GM12878 (cell line): Measurements from ENCODE around the gene RASL11A. TPM values are rescaled to one million over a fixed set of nuclear protein-coding genes. Genes with fewer than 3 reads are reported as not detected.

Experiments
- BACH1 ChIP-seq: fragments of 450-650 bp; IDR thresholded peaks from 2 replicates; pipeline ENCODE4 v1.6.1; 2017; ENCODE audit warnings: mild to moderate bottlenecking, borderline replicate concordance
- BRCA1 ChIP-seq: IDR thresholded peaks from 2 replicates; pipeline ENCODE4 v1.6.1; 2011; ENCODE audit warnings: low read depth, low read length, improper control_type of control experiment
- ETV6 ChIP-seq, 2 experiments: fragments of 450-650 bp in 1 of 2; IDR thresholded peaks in 1 of 2; conservative IDR thresholded peaks in 1 of 2; 2 replicates each; pipeline ENCODE4 v1.6.1; 2014; ENCODE audit warnings: antibody characterized with exemption in 1 of 2, borderline replicate concordance in 1 of 2, low read depth in 1 of 2, mild to moderate bottlenecking in 1 of 2, moderate library complexity in 1 of 2
- FOS ChIP-seq: IDR thresholded peaks from 3 replicates; pipeline ENCODE4 v1.6.1; 2011; ENCODE audit warnings: borderline replicate concordance; ENCODE audit not compliant: insufficient read length; ENCODE audit errors: extremely low read depth
- HDAC2 ChIP-seq: fragments of 200-600 bp; sonication (generic); IDR thresholded peaks from 2 replicates; pipeline ENCODE4 v1.6.1; 2017
- PAX5 ChIP-seq: IDR thresholded peaks from 2 replicates; pipeline ENCODE4 v1.6.1; 2011; ENCODE audit warnings: low read depth, low read length, borderline replicate concordance
- POLR2AphosphoS5 ChIP-seq: IDR thresholded peaks from 2 replicates; pipeline ENCODE4 v1.6.1; 2011; ENCODE audit warnings: mild to moderate bottlenecking, low read length, inconsistent platforms
- RBBP5 ChIP-seq: fragments of 200-600 bp; sonication (generic); conservative IDR thresholded peaks from 2 replicates; pipeline ENCODE4 v1.6.1; 2016
- SIN3A ChIP-seq: IDR thresholded peaks from 2 replicates; pipeline ENCODE4 v1.6.1; 2012; ENCODE audit warnings: low read depth, low read length, improper control_type of control experiment
- SIX5 ChIP-seq: IDR thresholded peaks from 2 replicates; pipeline ENCODE4 v1.6.1; 2011; ENCODE audit warnings: mild to moderate bottlenecking, low read depth, low read length, moderate library complexity; ENCODE audit not compliant: severe bottlenecking
- SPI1 ChIP-seq: IDR thresholded peaks from 2 replicates; pipeline ENCODE4 v1.6.1; 2011; ENCODE audit warnings: low read depth, mild to moderate bottlenecking, low read length, moderate library complexity, borderline replicate concordance; ENCODE audit not compliant: insufficient read depth
- SRF ChIP-seq, 2 experiments: IDR thresholded peaks; 2 replicates each; pipeline ENCODE4 v1.6.1; 2011; ENCODE audit warnings: low read depth in 2 of 2, low read length in 2 of 2, mild to moderate bottlenecking in 1 of 2, moderate library complexity in 1 of 2
- STAT3 ChIP-seq: IDR thresholded peaks from 2 replicates; pipeline ENCODE4 v1.6.1; 2011; ENCODE audit warnings: low read depth, low read length, improper control_type of control experiment
- TCF12 ChIP-seq: IDR thresholded peaks from 2 replicates; pipeline ENCODE4 v1.6.1; 2011; ENCODE audit warnings: low read depth, mild to moderate bottlenecking, low read length
- YBX1 ChIP-seq: fragments of 450-650 bp; IDR thresholded peaks from 2 replicates; pipeline ENCODE4 v1.6.1; 2016; ENCODE audit warnings: antibody characterized with exemption
- polyA plus RNA-seq, 11 experiments: library from polyadenylated mRNA; depleted of rRNA in 4 of 11; unstranded in 6 of 11; stranded (reverse) in 5 of 11; fragments of >200 nt; fragmentation: Nextera tagmentation in 4 of 11; fragmentation: Illumina TruSeq in 1 of 11; extraction: Ambion mirVana in 4 of 11; extraction: Trizol in 1 of 11; gene quantifications; 1 replicate in 1 of 11; 2 replicates in 10 of 11; pipeline versions ENCODE4 v1.2.1 to v1.2.3, GENCODE V29; 2011 to 2016; ENCODE audit warnings: inconsistent platforms in 2 of 11, missing spikeins in 2 of 11, low read depth in 1 of 11
- total RNA-seq, 4 experiments: library from RNA; depleted of rRNA in 3 of 4; stranded (reverse); fragments of >200 nt in 3 of 4; fragmentation: Illumina TruSeq in 1 of 4; extraction: Trizol in 1 of 4; gene quantifications; 2 replicates each; pipeline versions ENCODE4 v1.2.1 to v1.2.3, GENCODE V29; 2013 to 2021
- TF ChIP-seq, protein P1 (sequence below): IDR thresholded peaks from 2 replicates; pipeline ENCODE4 v1.6.1; 2011; ENCODE audit warnings: borderline replicate concordance, low read depth, mild to moderate bottlenecking, moderate library complexity, low read length; ENCODE audit not compliant: insufficient read depth, poor library complexity, severe bottlenecking
- TF ChIP-seq, protein P2 (sequence below): IDR thresholded peaks from 2 replicates; pipeline ENCODE4 v1.6.1; 2011; ENCODE audit warnings: low read depth, mild to moderate bottlenecking, low read length, moderate library complexity, borderline replicate concordance; ENCODE audit errors: extremely low read depth
- TF ChIP-seq, protein P3 (sequence below): IDR thresholded peaks from 2 replicates; pipeline ENCODE4 v1.6.1; 2011; ENCODE audit warnings: low read depth, low read length, improper control_type of control experiment, borderline replicate concordance
- TF ChIP-seq, protein P4 (sequence below): fragments of 450-650 bp; conservative IDR thresholded peaks from 2 replicates; pipeline ENCODE4 v1.6.1; 2017; ENCODE audit warnings: mild to moderate bottlenecking, moderate library complexity
- TF ChIP-seq, protein P5 (sequence below): fragments of 450-650 bp; IDR thresholded peaks from 2 replicates; pipeline ENCODE4 v1.6.1; 2017; ENCODE audit warnings: mild to moderate bottlenecking, low read depth, inconsistent platforms; ENCODE audit not compliant: poor library complexity, severe bottlenecking

Gene RASL11A
- total and polyA plus RNA-seq, 10 of the 15 experiments (the other 5 are each of a cell fraction or from before 2014, with no cell fraction given), result 0.04 to 1.3 (median 0.41) TPM; not detected in 1

DNA sequence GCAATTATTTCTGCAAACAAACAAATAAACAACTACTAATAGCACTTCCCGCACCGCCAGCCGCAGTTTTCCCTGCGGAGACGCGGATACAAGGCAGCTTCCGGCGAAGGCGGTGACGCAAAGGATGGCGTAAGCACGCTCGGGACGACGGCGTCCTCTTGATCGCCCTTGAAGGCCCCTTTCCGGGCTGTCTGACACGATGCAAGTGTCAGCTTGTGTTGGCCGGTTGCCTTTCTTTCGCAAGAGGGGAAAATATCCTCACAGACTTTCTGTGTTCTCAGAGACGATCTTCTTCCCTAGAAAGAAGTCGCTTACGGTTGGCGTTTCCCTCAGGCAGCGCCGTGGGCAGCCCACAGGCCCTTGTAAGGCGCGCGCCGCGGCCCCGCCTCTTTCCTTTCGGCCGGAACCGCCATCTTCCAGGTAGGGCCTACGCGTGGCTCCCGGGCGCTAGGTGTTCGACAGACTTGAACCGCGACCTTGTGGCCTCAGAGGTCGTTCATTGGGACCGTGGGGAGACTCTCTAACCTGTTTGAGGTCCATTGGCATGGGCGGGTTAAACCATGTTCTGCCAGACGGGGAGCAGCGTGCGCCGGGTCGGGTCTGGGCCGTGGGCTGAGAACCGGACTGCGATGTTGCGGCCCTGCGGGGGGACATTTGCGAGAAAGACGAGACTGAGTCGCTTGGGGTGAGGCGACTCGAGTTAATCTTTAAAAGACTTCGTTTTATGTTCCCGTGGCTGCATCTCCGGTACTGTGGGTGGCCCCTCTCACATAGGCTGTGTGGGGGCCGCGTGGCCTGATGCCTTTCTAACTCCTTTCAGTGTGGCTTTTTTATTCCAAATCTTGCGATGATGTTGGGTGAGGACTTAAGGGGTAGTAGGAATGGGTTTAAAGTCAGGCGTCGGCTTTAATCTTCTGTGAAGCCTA lies 19.2 kb upstream of the RASL11A start, which contains the start of gene RPL21 (continued):
- peak; percentile 58 for TF ChIP-seq BACH1
- TF ChIP-seq, protein P1, sequence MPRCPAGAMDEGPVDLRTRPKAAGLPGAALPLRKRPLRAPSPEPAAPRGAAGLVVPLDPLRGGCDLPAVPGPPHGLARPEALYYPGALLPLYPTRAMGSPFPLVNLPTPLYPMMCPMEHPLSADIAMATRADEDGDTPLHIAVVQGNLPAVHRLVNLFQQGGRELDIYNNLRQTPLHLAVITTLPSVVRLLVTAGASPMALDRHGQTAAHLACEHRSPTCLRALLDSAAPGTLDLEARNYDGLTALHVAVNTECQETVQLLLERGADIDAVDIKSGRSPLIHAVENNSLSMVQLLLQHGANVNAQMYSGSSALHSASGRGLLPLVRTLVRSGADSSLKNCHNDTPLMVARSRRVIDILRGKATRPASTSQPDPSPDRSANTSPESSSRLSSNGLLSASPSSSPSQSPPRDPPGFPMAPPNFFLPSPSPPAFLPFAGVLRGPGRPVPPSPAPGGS, result no peak
- TF ChIP-seq SIX5, result no peak
- peak; percentile 99 for TF ChIP-seq POLR2AphosphoS5
- TF ChIP-seq STAT3, result no peak
- no peak for TF ChIP-seq RBBP5
- no peak; the same call in none of the 2 replicates for TF ChIP-seq SIN3A
- TF ChIP-seq SRF (IDR thresholded peaks at IDR 0.05; ENCODE audit: low read depth in 2 of 2, low read length in 2 of 2), result peak; percentile 70 to 89; a peak in 3 of 4 replicates
- TF ChIP-seq, protein P2, sequence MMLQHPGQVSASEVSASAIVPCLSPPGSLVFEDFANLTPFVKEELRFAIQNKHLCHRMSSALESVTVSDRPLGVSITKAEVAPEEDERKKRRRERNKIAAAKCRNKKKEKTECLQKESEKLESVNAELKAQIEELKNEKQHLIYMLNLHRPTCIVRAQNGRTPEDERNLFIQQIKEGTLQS, result no peak
- TF ChIP-seq, protein P3, sequence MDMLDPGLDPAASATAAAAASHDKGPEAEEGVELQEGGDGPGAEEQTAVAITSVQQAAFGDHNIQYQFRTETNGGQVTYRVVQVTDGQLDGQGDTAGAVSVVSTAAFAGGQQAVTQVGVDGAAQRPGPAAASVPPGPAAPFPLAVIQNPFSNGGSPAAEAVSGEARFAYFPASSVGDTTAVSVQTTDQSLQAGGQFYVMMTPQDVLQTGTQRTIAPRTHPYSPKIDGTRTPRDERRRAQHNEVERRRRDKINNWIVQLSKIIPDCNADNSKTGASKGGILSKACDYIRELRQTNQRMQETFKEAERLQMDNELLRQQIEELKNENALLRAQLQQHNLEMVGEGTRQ, result no peak
- TF ChIP-seq BRCA1, result no peak
- TF ChIP-seq, protein P4, sequence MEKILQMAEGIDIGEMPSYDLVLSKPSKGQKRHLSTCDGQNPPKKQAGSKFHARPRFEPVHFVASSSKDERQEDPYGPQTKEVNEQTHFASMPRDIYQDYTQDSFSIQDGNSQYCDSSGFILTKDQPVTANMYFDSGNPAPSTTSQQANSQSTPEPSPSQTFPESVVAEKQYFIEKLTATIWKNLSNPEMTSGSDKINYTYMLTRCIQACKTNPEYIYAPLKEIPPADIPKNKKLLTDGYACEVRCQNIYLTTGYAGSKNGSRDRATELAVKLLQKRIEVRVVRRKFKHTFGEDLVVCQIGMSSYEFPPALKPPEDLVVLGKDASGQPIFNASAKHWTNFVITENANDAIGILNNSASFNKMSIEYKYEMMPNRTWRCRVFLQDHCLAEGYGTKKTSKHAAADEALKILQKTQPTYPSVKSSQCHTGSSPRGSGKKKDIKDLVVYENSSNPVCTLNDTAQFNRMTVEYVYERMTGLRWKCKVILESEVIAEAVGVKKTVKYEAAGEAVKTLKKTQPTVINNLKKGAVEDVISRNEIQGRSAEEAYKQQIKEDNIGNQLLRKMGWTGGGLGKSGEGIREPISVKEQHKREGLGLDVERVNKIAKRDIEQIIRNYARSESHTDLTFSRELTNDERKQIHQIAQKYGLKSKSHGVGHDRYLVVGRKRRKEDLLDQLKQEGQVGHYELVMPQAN, result peak; percentile 79
- TF ChIP-seq YBX1, result no peak
- peak; percentile 41; the same call in 1 of the 2 replicates for TF ChIP-seq PAX5
- TF ChIP-seq FOS, result no peak
- TF ChIP-seq, protein P5, sequence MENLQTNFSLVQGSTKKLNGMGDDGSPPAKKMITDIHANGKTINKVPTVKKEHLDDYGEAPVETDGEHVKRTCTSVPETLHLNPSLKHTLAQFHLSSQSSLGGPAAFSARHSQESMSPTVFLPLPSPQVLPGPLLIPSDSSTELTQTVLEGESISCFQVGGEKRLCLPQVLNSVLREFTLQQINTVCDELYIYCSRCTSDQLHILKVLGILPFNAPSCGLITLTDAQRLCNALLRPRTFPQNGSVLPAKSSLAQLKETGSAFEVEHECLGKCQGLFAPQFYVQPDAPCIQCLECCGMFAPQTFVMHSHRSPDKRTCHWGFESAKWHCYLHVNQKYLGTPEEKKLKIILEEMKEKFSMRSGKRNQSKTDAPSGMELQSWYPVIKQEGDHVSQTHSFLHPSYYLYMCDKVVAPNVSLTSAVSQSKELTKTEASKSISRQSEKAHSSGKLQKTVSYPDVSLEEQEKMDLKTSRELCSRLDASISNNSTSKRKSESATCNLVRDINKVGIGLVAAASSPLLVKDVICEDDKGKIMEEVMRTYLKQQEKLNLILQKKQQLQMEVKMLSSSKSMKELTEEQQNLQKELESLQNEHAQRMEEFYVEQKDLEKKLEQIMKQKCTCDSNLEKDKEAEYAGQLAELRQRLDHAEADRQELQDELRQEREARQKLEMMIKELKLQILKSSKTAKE, result peak; percentile 74
- TF ChIP-seq HDAC2, result no peak
- TF ChIP-seq SPI1, result peak; percentile 11; the same call in 1 of the 2 replicates
- peak; percentile 23; the same call in 1 of the 2 replicates for TF ChIP-seq TCF12
- no peak; a peak in 1 of 4 replicates for TF ChIP-seq ETV6 (conservative IDR thresholded peaks at IDR 0.05 in 1 of 2, IDR thresholded peaks at IDR 0.05 in 1 of 2; ENCODE audit: borderline replicate concordance in 1 of 2, low read depth in 1 of 2)
